Aorta (tissue), 5 donors: ENCODE data around the gene CDC42BPB. TPM values are rescaled to one million over a fixed set of nuclear protein-coding genes. Genes with fewer than 3 reads are reported as not detected.
"Not testable (repeated sequence)": the region's sequence is repeated elsewhere in the genome, so short reads cannot be mapped to it uniquely, and the experiment has no call there.

Source experiments
- ATAC-seq: fragments of 200-7000 bp; cut with Tn5 transposase; one replicate; pipeline ENCODE4 v1.9.1; 2022; ENCODE audit warnings: moderate library complexity; ENCODE audit not compliant: low FRiP score
- DNase-seq, 2 donors: peaks; one replicate each; pipeline ENCODE4 v3.0.0-alpha.2; 2020
- H3K27ac ChIP-seq, 2 donors: one replicate each; pipeline ENCODE4 v1.5.1; 2013; ENCODE audit warnings: low read length in 2 of 2, mild to moderate bottlenecking in 2 of 2, moderate library complexity in 2 of 2, control low read depth in 1 of 2, inconsistent platforms in 1 of 2, low read depth in 1 of 2
- H3K27me3 ChIP-seq, 2 donors: one replicate each; pipeline ENCODE4 v1.6.1; 2013; ENCODE audit warnings: control low read depth in 1 of 2, low read length in 1 of 2, mild to moderate bottlenecking in 1 of 2, moderate library complexity in 1 of 2; ENCODE audit not compliant: insufficient read depth in 2 of 2, control insufficient read depth in 1 of 2
- H3K36me3 ChIP-seq, 2 donors: one replicate each; pipeline ENCODE4 v1.6.1; 2013; ENCODE audit warnings: control low read depth in 1 of 2, low read length in 1 of 2, mild to moderate bottlenecking in 1 of 2; ENCODE audit not compliant: insufficient read depth in 2 of 2, control insufficient read depth in 1 of 2
- H3K4me1 ChIP-seq, 2 donors: one replicate each; pipeline ENCODE4 v1.6.1; 2013; ENCODE audit warnings: low read length in 2 of 2, control low read depth in 1 of 2, mild to moderate bottlenecking in 1 of 2, moderate library complexity in 1 of 2; ENCODE audit not compliant: insufficient read depth in 2 of 2, control insufficient read depth in 1 of 2
- H3K4me3 ChIP-seq, 2 donors: one replicate each; pipeline ENCODE4 v1.5.1; 2013; ENCODE audit warnings: low read length in 2 of 2, control low read depth in 1 of 2, mild to moderate bottlenecking in 1 of 2
- H3K9me3 ChIP-seq: one replicate; pipeline ENCODE4 v1.6.1; 2013; ENCODE audit warnings: mild to moderate bottlenecking, low read length; ENCODE audit not compliant: control insufficient read depth
- WGBS, 2 donors: extraction: QIAGEN DNeasy Blood & Tissue Kit; methylation state at CpG; one replicate each; pipeline ENCODE4 v1.1.7; 2013; 5-methylcytosine and 5-hydroxymethylcytosine counted together
- intact Hi-C, 2 donors: fragments of 100-400 bp; cut with DNase I; formaldehyde crosslinking; loops; one replicate each; pipeline versions ENCODE4 v1.14.2 to v1.15.0; 2022
- polyA plus RNA-seq, 2 donors: library from polyadenylated mRNA; stranded (reverse); fragments of 200-250 nt; gene quantifications; one replicate each; pipeline ENCODE4 v1.2.3, GENCODE V29; 2013
- total RNA-seq, 2 donors: library from RNA; stranded (reverse); fragmentation: NEBNext Ultra II Directional; extraction: Animal tissue kit (Norgen Biotek cat#: 25700); gene quantifications; one replicate each; pipeline ENCODE4 v1.2.1, GENCODE V29; 2021
- donor health status: healthy with polysubstance abuse.
- donor health status: Bipolar disorder and iron deficiency.
- donor health status: DM: no; HTN: no; CAD: no.
- donor health status: DM: no; HTN: no; CAD: no.
- donor health status: DM: yes; HTN: yes; CAD: no.

Gene CDC42BPB
- total and polyA plus RNA-seq, 4 donors, result 18.4 to 101 (median 63.8) TPM

- H3K4me3 ChIP-seq, result no peak overlapping the region
- DNase-seq (peak in 1 of 2 donors; percentile 48), ATAC-seq (no peak)
- H3K27ac ChIP-seq, result no peak overlapping the region
- no peaks in the 10 kb centered on the region for H3K27me3 ChIP-seq
- no peaks in the 10 kb centered on the region for H3K4me1 ChIP-seq
- no peaks in the 10 kb centered on the region for H3K36me3 ChIP-seq
- intact Hi-C loops, result no loop called here
- no peaks in the 10 kb centered on the region for H3K9me3 ChIP-seq
- WGBS, 2 donors, result 89 to 94% methylated on average over 6 of the region's 6 CpGs
Measured at GRCh38 chr14:102898298-102898697, 159.1 kb downstream of the CDC42BPB start.

- DNase-seq (peak in 1 of 2 donors; percentile 22), ATAC-seq (no peak)
- 93 to 94% methylated on average over 14 of the region's 14 CpGs for WGBS, 2 donors
- no peaks in the 10 kb centered on the region for H3K4me1 ChIP-seq
- H3K27ac ChIP-seq, result no peak overlapping the region
- intact Hi-C loops, result no loop called here
- H3K4me3 ChIP-seq, result no peak overlapping the region
- H3K9me3 ChIP-seq, result no peaks in the 10 kb centered on the region
- no peaks in the 10 kb centered on the region for H3K27me3 ChIP-seq
- H3K36me3 ChIP-seq, result no peaks in the 10 kb centered on the region
Measured at GRCh38 chr14:102897299-102898027, 159.9 kb downstream of the CDC42BPB start.

GRCh38 chr14:102896735-102897134, 160.6 kb downstream of the CDC42BPB start:
- H3K27me3 ChIP-seq, H3K9me3 ChIP-seq, H3K36me3 ChIP-seq, H3K27ac ChIP-seq, H3K4me3 ChIP-seq, ATAC-seq, intact Hi-C loops, DNase-seq, H3K4me1 ChIP-seq: not testable (repeated sequence)

GRCh38 chr14:102893452-102893851, 163.9 kb downstream of the CDC42BPB start:
- DNase-seq, result peak in 1 of 2 donors; percentile 69
- peak; percentile 90 for ATAC-seq
- WGBS, 2 donors, result 70% methylated on average over 9 of the region's 9 CpGs
- no peaks in the 10 kb centered on the region for H3K36me3 ChIP-seq
- intact Hi-C loops, result no loop called here
- no peaks in the 10 kb centered on the region for H3K27me3 ChIP-seq
- H3K27ac ChIP-seq, result no peak overlapping the region
- no peaks in the 10 kb centered on the region for H3K9me3 ChIP-seq
- H3K4me1 ChIP-seq, result no peaks in the 10 kb centered on the region
- H3K4me3 ChIP-seq, result no peak overlapping the region

- DNase-seq, result no peak
- Histone ChIP-seq H3K4me3 (no peak overlapping the region), H3K36me3 (no peaks in the 10 kb centered on the region), H3K4me1 (no peaks in the 10 kb centered on the region), H3K27me3 (no peaks in the 10 kb centered on the region), H3K9me3 (no peaks in the 10 kb centered on the region), H3K27ac (no peak overlapping the region)
- intact Hi-C loops, result no loop called here
- 96 to 97% methylated on average over 8 of the region's 8 CpGs for WGBS, 2 donors
- ATAC-seq, result no peak
Measured at GRCh38 chr14:102892651-102893050, 164.7 kb downstream of the CDC42BPB start.

GRCh38 chr14:102891556-102891955, 165.8 kb downstream of the CDC42BPB start:
- H3K36me3 ChIP-seq, result no peaks in the 10 kb centered on the region
- no peak for DNase-seq

GRCh38 chr14:102891111-102891510, 166.2 kb downstream of the CDC42BPB start:
- DNase-seq, result no peak
- WGBS, 2 donors, result 84 to 87% methylated on average over 15 of the region's 15 CpGs
- intact Hi-C loops, result no loop called here
- Histone ChIP-seq H3K4me3 (no peak overlapping the region), H3K9me3 (no peaks in the 10 kb centered on the region), H3K27me3 (no peaks in the 10 kb centered on the region), H3K4me1 (no peaks in the 10 kb centered on the region), H3K36me3 (no peaks in the 10 kb centered on the region), H3K27ac (no peak overlapping the region)
- ATAC-seq, result no peak

More at GRCh38 chr14:102891556-102891955, 165.8 kb downstream of the CDC42BPB start:
- Histone ChIP-seq H3K9me3 (no peaks in the 10 kb centered on the region), H3K4me3 (no peak overlapping the region), H3K27me3 (no peaks in the 10 kb centered on the region), H3K4me1 (no peaks in the 10 kb centered on the region), H3K27ac (no peak overlapping the region)
- intact Hi-C loops, result no loop called here
- ATAC-seq, result no peak
- WGBS, 2 donors, result 71 to 78% methylated on average over 4 of the region's 4 CpGs

- 97% methylated on average over 7 of the region's 7 CpGs for WGBS, 2 donors
- Histone ChIP-seq H3K9me3 (no peaks in the 10 kb centered on the region), H3K4me3 (no peak overlapping the region), H3K27me3 (no peaks in the 10 kb centered on the region), H3K27ac (no peak overlapping the region), H3K4me1 (no peaks in the 10 kb centered on the region), H3K36me3 (no peaks in the 10 kb centered on the region)
- intact Hi-C loops, result no loop called here
- ATAC-seq (no peak), DNase-seq (no peak)
Measured at GRCh38 chr14:102889615-102890014, 167.7 kb downstream of the CDC42BPB start.

GRCh38 chr14:102888748-102889147, 168.6 kb downstream of the CDC42BPB start:
- no peak overlapping the region for H3K4me3 ChIP-seq
- no peaks in the 10 kb centered on the region for H3K9me3 ChIP-seq
- H3K27me3 ChIP-seq, result no peaks in the 10 kb centered on the region
- DNase-seq, result no peak
- H3K36me3 ChIP-seq, result no peaks in the 10 kb centered on the region
- H3K27ac ChIP-seq, result no peak overlapping the region
- ATAC-seq, result no peak
- WGBS, 2 donors, result 76 to 83% methylated on average over 1 of the region's 1 CpG
- H3K4me1 ChIP-seq, result no peaks in the 10 kb centered on the region
- intact Hi-C loops, result no loop called here
